SK-N-SH treated with all-trans-retinoic acid at 6 μM for 48 hours (cell line): ENCODE results near the gene CALM3.

ENCODE experiments used
- ATAC-seq: fragments of 200-7000 bp; cut with Tn5 transposase; 3 replicates; pipeline ENCODE4 v1.9.1; 2020; ENCODE audit warnings: mild to moderate bottlenecking, moderate library complexity
- ARNTL ChIP-seq: fragments of 450-650 bp; formaldehyde crosslinking; IDR thresholded peaks from 2 replicates; pipeline ENCODE4 v1.5.0; 2020; ENCODE audit warnings: low read depth, mild to moderate bottlenecking, moderate library complexity, borderline replicate concordance
- CSDC2 ChIP-seq: fragments of 250-450 bp; sonication (Bioruptor Pico); IDR thresholded peaks from 2 replicates; pipeline ENCODE4 v1.5.0; 2020; ENCODE audit warnings: mild to moderate bottlenecking, moderate library complexity
- ESRRG ChIP-seq: fragments of 250-450 bp; sonication (Bioruptor Pico); IDR thresholded peaks from 2 replicates; pipeline ENCODE4 v1.6.1; 2021; ENCODE audit warnings: mild to moderate bottlenecking
- GLIS3 ChIP-seq: fragments of 250-450 bp; sonication (Bioruptor Pico); IDR thresholded peaks from 2 replicates; pipeline ENCODE4 v1.5.0; 2020; ENCODE audit warnings: mild to moderate bottlenecking, moderate library complexity
- ISL1 ChIP-seq: fragments of 250-450 bp; sonication (Bioruptor Pico); IDR thresholded peaks from 2 replicates; pipeline ENCODE4 v2.1.2; 2022; ENCODE audit warnings: mild to moderate bottlenecking, moderate library complexity
- OSR1 ChIP-seq: fragments of 250-450 bp; sonication (Bioruptor Pico); IDR thresholded peaks from 2 replicates; pipeline ENCODE4 v1.8.0; 2022; ENCODE audit warnings: moderate library complexity, mild to moderate bottlenecking, inconsistent platforms
- SNAI2 ChIP-seq: fragments of 250-450 bp; sonication (Bioruptor Pico); IDR thresholded peaks from 2 replicates; pipeline ENCODE4 v1.5.0; 2020; ENCODE audit warnings: mild to moderate bottlenecking, moderate library complexity
- TCF4 ChIP-seq: fragments of 250-450 bp; sonication (Bioruptor Pico); IDR thresholded peaks from 2 replicates; pipeline ENCODE4 v1.8.0; 2021; ENCODE audit warnings: mild to moderate bottlenecking, moderate library complexity, borderline replicate concordance
- TOX ChIP-seq: fragments of 250-450 bp; sonication (Bioruptor Pico); IDR thresholded peaks from 2 replicates; pipeline ENCODE4 v1.8.0; 2021; ENCODE audit warnings: mild to moderate bottlenecking, moderate library complexity, borderline replicate concordance
- ZC3H10 ChIP-seq: fragments of 250-450 bp; sonication (Bioruptor Pico); IDR thresholded peaks from 2 replicates; pipeline ENCODE4 v1.5.1; 2021; ENCODE audit warnings: mild to moderate bottlenecking, moderate library complexity
- ZFP3 ChIP-seq: fragments of 250-450 bp; sonication (Bioruptor Pico); IDR thresholded peaks from 2 replicates; pipeline ENCODE4 v1.5.0; 2020; ENCODE audit warnings: mild to moderate bottlenecking, moderate library complexity
- ZFP30 ChIP-seq: fragments of 450-650 bp; formaldehyde crosslinking; IDR thresholded peaks from 2 replicates; pipeline ENCODE4 v1.5.0; 2022; ENCODE audit warnings: mild to moderate bottlenecking, moderate library complexity
- ZNF565 ChIP-seq: fragments of 450-650 bp; formaldehyde crosslinking; conservative IDR thresholded peaks from 2 replicates; pipeline ENCODE4 v1.5.0; 2020; ENCODE audit warnings: low read depth, mild to moderate bottlenecking, moderate library complexity
- ZNF70 ChIP-seq: fragments of 450-650 bp; formaldehyde crosslinking; IDR thresholded peaks from 2 replicates; pipeline ENCODE4 v1.5.0; 2020; ENCODE audit warnings: mild to moderate bottlenecking, moderate library complexity
- TF ChIP-seq, protein P1 (sequence below): fragments of 250-450 bp; sonication (Bioruptor Pico); IDR thresholded peaks from 2 replicates; pipeline ENCODE4 v1.8.0; 2021; ENCODE audit warnings: low read depth, mild to moderate bottlenecking, moderate library complexity, borderline replicate concordance
- TF ChIP-seq, protein P2 (sequence below): fragments of 250-450 bp; sonication (Bioruptor Pico); IDR thresholded peaks from 2 replicates; pipeline ENCODE4 v1.5.1; 2021; ENCODE audit warnings: mild to moderate bottlenecking, moderate library complexity
- TF ChIP-seq, protein P3 (sequence below): fragments of 250-450 bp; sonication (Bioruptor Pico); IDR thresholded peaks from 2 replicates; pipeline ENCODE4 v1.5.0; 2020; ENCODE audit warnings: mild to moderate bottlenecking, moderate library complexity
- TF ChIP-seq, protein P4 (sequence below): fragments of 250-450 bp; sonication (Bioruptor Pico); IDR thresholded peaks from 2 replicates; pipeline ENCODE4 v1.5.1; 2020; ENCODE audit warnings: low read depth, mild to moderate bottlenecking, moderate library complexity
- TF ChIP-seq, protein P5 (sequence below): fragments of 250-450 bp; sonication (Bioruptor Pico); IDR thresholded peaks from 2 replicates; pipeline ENCODE4 v1.8.0; 2020; ENCODE audit warnings: mild to moderate bottlenecking, moderate library complexity, borderline replicate concordance

CALM3 gene

DNA sequence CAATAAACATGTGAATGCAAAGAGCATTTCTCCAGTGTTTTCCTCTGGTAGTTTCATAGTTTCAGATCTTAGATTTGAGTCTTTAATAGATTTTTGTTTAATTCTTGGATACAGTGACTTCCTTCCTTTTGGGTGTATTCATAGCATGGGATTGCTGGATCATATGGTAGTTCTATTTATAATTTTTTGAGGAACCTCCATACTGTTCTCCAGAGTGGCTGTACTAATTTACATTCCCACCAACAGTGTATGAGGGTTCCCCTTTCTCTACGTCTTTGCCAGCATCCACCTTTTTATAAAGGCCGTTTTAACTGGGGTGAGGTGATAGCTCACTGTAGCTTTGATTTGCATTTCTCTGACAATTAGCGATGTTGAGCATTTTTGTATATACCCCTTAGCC is 9.3 kb upstream of the CALM3 start:
- no peak for TF ChIP-seq GLIS3 (CRISPR knock-in tag)
- TF ChIP-seq, protein P1, sequence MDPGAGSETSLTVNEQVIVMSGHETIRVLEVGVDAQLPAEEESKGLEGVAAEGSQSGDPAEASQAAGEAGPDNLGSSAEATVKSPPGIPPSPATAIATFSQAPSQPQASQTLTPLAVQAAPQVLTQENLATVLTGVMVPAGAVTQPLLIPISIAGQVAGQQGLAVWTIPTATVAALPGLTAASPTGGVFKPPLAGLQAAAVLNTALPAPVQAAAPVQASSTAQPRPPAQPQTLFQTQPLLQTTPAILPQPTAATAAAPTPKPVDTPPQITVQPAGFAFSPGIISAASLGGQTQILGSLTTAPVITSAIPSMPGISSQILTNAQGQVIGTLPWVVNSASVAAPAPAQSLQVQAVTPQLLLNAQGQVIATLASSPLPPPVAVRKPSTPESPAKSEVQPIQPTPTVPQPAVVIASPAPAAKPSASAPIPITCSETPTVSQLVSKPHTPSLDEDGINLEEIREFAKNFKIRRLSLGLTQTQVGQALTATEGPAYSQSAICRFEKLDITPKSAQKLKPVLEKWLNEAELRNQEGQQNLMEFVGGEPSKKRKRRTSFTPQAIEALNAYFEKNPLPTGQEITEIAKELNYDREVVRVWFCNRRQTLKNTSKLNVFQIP (CRISPR knock-in tag), result no peak
- TF ChIP-seq, protein P2, sequence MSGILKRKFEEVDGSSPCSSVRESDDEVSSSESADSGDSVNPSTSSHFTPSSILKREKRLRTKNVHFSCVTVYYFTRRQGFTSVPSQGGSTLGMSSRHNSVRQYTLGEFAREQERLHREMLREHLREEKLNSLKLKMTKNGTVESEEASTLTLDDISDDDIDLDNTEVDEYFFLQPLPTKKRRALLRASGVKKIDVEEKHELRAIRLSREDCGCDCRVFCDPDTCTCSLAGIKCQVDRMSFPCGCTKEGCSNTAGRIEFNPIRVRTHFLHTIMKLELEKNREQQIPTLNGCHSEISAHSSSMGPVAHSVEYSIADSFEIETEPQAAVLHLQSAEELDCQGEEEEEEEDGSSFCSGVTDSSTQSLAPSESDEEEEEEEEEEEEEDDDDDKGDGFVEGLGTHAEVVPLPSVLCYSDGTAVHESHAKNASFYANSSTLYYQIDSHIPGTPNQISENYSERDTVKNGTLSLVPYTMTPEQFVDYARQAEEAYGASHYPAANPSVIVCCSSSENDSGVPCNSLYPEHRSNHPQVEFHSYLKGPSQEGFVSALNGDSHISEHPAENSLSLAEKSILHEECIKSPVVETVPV, result no peak
- TF ChIP-seq, protein P3, sequence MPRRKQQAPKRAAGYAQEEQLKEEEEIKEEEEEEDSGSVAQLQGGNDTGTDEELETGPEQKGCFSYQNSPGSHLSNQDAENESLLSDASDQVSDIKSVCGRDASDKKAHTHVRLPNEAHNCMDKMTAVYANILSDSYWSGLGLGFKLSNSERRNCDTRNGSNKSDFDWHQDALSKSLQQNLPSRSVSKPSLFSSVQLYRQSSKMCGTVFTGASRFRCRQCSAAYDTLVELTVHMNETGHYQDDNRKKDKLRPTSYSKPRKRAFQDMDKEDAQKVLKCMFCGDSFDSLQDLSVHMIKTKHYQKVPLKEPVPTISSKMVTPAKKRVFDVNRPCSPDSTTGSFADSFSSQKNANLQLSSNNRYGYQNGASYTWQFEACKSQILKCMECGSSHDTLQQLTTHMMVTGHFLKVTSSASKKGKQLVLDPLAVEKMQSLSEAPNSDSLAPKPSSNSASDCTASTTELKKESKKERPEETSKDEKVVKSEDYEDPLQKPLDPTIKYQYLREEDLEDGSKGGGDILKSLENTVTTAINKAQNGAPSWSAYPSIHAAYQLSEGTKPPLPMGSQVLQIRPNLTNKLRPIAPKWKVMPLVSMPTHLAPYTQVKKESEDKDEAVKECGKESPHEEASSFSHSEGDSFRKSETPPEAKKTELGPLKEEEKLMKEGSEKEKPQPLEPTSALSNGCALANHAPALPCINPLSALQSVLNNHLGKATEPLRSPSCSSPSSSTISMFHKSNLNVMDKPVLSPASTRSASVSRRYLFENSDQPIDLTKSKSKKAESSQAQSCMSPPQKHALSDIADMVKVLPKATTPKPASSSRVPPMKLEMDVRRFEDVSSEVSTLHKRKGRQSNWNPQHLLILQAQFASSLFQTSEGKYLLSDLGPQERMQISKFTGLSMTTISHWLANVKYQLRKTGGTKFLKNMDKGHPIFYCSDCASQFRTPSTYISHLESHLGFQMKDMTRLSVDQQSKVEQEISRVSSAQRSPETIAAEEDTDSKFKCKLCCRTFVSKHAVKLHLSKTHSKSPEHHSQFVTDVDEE (CRISPR knock-in tag), result no peak
- no peak for TF ChIP-seq CSDC2 (CRISPR knock-in tag)
- TF ChIP-seq ZNF70 (CRISPR knock-in tag), result no peak
- no peak for TF ChIP-seq ARNTL
- no peak for TF ChIP-seq ZC3H10 (CRISPR knock-in tag)
- no peak for TF ChIP-seq SNAI2 (CRISPR knock-in tag)
- no peak for TF ChIP-seq TOX
- no peak for TF ChIP-seq ZNF565 (CRISPR knock-in tag)
- TF ChIP-seq, protein P4, sequence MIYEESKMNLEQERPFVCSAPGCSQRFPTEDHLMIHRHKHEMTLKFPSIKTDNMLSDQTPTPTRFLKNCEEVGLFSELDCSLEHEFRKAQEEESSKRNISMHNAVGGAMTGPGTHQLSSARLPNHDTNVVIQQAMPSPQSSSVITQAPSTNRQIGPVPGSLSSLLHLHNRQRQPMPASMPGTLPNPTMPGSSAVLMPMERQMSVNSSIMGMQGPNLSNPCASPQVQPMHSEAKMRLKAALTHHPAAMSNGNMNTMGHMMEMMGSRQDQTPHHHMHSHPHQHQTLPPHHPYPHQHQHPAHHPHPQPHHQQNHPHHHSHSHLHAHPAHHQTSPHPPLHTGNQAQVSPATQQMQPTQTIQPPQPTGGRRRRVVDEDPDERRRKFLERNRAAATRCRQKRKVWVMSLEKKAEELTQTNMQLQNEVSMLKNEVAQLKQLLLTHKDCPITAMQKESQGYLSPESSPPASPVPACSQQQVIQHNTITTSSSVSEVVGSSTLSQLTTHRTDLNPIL (CRISPR knock-in tag), result no peak
- no peak for TF ChIP-seq ZFP3 (CRISPR knock-in tag)
- no peak for TF ChIP-seq ISL1 (CRISPR knock-in tag)
- no peak for ATAC-seq

DNA sequence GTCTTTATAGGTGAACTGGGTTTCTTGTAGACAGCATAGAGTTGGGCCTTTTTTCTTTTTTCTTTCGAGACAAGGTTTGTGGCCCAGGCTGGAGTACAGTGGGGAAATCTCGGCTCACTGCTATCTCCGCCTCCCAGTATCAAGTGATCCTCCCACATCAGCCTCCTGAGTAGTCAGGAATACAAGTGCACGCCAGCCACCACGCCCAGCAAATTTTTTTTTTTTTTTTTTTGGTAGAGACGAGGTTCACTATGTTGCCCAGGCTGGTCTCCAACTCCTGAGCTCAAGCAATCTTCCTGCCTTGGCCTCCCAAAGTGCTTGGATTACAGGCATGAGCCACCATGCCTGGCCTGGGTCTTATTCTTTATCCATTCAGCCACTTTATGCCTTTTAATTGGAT is 5.1 kb upstream of the CALM3 start:
- no peak for ATAC-seq
- TF ChIP-seq OSR1 (CRISPR knock-in tag) (no peak), CSDC2 (CRISPR knock-in tag) (no peak), ESRRG (CRISPR knock-in tag) (no peak), TCF4 (CRISPR knock-in tag) (no peak), ZNF70 (CRISPR knock-in tag) (no peak), ZFP30 (CRISPR knock-in tag) (no peak)
- TF ChIP-seq, protein P5, sequence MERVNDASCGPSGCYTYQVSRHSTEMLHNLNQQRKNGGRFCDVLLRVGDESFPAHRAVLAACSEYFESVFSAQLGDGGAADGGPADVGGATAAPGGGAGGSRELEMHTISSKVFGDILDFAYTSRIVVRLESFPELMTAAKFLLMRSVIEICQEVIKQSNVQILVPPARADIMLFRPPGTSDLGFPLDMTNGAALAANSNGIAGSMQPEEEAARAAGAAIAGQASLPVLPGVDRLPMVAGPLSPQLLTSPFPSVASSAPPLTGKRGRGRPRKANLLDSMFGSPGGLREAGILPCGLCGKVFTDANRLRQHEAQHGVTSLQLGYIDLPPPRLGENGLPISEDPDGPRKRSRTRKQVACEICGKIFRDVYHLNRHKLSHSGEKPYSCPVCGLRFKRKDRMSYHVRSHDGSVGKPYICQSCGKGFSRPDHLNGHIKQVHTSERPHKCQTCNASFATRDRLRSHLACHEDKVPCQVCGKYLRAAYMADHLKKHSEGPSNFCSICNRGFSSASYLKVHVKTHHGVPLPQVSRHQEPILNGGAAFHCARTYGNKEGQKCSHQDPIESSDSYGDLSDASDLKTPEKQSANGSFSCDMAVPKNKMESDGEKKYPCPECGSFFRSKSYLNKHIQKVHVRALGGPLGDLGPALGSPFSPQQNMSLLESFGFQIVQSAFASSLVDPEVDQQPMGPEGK (CRISPR knock-in tag), result no peak
- TF ChIP-seq, protein P3 (CRISPR knock-in tag), result no peak
